Left renal cortex interstitium (tissue), 4 donors: ENCODE measurements around the gene ZCWPW1. TPM values are rescaled to one million over a fixed set of nuclear protein-coding genes. Genes with fewer than 3 reads are reported as not detected.
"Not testable (repeated sequence)": the region's sequence is repeated elsewhere in the genome, so short reads cannot be mapped to it uniquely, and the experiment has no call there.

ENCODE experiments used
- DNase-seq, 4 donors: peaks; one replicate each; pipeline ENCODE4 v3.0.0-alpha.2; 2013; ENCODE audit warnings: low read depth in 4 of 4, low spot score in 2 of 4, missing footprints in 1 of 4
- polyA plus RNA-seq, 4 donors: library from polyadenylated mRNA; unstranded; fragments of 120-200 nt; gene quantifications; one replicate each; pipeline ENCODE4 v1.2.1, GENCODE V29; 2013; ENCODE audit not compliant: insufficient read length in 4 of 4

Gene ZCWPW1
- polyA plus RNA-seq, 4 donors, result 4.6 to 7.7 (median 6.6) TPM

DNA sequence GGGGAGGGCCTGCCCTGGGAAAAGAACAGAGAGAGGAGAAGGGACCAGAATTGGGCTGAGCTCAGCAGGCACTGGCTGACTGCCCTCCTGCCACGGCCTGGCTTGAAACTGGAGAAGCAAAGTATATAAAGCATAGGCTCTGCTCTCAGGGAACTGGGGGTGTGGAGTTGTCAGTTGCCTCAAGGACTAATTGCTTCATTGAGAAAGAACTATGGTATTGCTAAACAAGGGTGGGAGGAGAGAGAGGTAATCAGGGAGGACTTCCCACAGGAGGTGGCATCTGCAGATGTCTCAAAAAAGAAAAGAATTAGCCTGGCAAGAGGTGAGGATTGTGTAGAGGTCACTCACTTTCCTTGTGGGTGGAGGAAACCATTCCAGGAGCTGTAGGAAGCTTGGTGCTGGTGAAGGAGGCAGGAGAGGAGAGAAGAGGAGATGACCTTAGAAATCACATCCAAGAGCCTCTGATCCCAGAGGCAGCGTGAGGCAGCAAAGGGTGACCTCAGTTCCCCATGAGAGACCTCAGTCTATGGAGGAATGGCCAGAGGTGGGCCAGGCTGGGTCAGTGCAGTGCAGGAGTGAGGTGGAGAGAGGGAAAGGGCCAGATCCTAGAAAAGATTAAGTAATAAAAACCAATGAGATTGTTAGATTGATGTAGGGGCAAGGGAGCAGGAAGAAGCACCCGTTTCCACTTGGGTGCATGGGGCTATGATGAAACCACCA, 68.2 kb downstream of the ZCWPW1 start:
- no peak for DNase-seq

DNA sequence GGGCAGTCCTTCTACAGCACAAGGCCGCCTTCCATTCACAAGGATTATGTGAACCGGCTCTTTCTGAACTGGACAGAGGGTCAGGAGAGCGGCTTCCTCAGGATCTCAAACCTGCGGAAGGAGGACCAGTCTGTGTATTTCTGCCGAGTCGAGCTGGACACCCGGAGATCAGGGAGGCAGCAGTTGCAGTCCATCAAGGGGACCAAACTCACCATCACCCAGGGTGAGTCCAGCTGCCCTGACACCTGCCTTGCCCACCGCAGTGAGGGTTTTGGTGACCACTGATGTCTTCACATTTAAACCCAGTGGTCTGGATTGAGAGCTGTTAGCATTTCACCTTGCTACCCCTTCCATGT, 69.7 kb downstream of the ZCWPW1 start:
- no peak for DNase-seq

DNA sequence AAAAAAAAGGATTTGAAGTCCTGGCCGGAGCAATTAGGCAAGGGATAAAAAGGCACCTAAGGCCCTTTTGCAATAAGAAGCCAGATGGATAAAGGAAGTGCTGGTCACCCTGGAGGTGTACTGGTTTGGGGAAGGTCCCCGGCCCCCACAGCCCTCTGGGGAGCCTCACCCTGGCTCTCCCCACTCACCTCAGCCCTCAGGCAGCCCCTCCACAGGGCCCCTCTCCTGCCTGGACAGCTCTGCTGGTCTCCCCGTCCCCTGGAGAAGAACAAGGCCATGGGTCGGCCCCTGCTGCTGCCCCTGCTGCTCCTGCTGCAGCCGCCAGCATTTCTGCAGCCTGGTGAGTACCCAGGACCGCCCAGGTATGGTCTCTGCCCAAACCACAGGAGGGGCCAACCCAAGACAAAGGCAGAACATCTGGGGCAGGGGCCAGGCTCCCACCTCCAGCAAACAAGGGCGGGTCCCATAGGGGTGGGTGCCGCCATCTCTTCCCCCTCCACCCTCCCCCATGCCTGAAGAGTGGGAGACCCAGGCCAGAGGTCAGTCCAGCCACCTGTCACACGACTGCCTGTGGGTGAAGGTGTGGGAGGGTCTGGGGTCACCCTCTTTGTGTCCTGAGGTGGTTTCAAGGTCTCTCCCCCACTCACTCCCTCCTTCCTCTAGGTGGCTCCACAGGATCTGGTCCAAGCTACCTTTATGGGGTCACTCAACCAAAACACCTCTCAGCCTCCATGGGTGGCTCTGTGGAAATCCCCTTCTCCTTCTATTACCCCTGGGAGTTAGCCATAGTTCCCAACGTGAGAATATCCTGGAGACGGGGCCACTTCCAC, 70.3 kb downstream of the ZCWPW1 start, which contains the start of gene PILRB:
PILRB (plus strand) TSS at position 91 of the 830 bp plus-strand sequence; CDS start at position 277, 186 bp downstream.
- DNase-seq, result no peak

DNA sequence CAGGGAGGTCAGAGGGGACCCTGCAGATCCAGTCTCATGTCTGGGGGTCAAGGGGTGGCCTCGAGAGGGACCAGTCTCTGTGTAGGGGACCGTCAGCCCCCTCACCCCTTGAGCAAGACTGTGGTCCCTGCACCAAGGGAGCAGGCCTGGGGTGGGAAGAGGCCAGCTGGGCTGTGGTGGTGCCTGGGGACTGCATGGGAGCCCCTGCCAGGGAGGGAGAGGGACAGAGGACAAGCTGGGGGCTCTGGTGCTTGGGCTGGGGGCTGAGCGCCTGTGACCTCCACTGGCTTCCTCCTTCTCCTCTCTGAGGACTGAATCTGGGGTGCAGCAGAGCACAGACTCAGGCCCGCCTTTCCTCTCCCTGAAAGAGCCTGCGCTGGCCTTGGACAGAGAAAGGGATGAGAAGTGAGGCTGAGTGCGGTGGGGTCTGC, 71.4 kb downstream of the ZCWPW1 start:
- DNase-seq, result no peak

DNA sequence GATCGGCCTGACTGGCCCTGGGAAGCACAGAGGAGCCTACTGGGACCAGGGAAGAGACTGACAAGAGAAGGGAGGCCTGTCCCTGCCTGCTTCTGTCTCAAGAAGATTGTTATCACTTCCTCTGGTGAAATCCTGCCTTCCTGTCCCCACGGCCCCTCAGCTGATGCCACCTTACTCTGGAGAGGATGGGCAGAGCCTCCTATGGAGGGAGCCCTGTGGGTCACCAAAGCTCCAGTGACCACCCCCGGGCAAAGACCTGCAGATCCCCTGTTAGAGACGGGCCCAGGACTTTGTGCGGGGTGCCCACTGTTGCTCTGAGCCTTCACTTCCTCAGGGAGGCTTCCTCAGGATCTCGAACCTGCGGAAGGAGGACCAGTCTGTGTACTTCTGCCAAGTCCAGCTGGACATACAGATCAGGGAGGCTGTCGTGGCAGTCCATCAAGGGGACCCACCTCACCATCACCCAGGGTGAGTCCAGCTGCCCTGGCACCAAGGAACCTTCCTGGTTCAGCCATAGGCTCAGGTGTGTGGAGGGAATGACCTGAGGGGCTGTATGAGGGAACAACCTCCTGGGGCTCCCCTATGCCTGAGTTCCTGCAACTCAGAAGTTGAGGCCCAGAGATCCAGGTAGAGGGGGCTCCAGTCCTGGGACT, 72.0 kb downstream of the ZCWPW1 start:
- no peak for DNase-seq

DNA sequence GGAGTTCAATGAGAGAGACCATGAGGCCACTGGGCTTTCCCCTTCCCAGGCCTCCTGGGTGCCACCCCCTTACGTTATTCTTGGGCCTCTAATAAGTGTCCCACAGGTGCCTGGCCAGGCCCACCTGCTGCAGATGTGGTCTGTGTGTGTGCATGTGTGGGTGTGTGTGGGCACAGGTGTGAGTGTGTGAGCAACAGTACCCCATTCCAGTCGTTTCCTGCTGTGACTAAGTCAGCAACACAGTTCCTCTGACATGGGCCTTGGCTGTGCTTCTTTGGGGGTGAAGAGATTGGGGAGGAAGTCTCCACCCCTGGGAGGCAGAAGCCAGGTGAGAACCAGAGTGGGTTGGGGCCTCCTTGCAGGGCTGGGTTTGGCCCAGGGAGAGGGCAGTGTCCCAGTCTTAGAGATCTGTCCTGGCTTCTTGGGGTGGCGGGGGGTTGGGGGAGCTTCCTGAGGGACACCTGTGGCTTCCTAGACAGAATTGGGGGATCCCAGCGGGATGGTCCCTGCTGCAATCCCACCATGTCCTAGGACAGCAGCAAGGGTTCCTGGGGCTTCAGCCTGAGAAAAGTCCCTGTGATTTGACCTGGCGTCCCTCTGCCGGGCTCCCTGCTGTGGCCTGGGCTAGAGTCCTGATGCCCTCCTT, 74.7 kb downstream of the ZCWPW1 start:
- no peak for DNase-seq

DNA sequence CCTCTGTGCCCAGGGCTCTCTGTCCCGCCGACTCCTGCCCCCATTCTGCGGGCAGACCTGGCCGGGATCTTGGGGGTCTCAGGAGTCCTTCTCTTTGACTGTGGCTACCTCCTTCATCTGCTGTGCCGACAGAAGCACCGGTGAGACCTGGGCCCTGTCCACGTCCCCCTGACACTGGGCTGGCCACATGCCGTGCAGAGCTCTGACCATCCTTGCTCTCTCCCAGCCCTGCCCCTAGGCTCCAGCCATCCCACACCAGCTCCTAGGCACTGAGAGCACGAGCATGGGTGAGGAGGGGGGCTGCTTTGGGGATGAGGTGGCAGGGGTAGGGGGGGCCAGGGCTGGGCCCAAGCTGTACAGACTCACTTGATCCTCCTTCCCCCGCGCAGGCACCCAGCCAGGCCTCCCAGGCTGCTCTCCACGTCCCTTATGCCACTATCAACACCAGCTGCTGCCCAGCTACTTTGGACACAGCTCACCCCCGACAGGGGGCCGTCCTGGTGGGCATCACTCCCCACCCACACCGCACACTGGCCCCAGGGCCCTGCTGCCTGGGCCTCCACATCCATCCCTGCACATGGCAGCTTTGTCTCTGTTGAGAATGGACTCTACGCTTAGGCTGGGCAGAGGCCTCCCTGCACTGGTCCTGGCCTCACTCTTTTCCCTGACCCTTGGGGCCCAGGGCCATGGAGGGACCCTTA, 75.4 kb downstream of the ZCWPW1 start:
- DNase-seq, result no peak

DNA sequence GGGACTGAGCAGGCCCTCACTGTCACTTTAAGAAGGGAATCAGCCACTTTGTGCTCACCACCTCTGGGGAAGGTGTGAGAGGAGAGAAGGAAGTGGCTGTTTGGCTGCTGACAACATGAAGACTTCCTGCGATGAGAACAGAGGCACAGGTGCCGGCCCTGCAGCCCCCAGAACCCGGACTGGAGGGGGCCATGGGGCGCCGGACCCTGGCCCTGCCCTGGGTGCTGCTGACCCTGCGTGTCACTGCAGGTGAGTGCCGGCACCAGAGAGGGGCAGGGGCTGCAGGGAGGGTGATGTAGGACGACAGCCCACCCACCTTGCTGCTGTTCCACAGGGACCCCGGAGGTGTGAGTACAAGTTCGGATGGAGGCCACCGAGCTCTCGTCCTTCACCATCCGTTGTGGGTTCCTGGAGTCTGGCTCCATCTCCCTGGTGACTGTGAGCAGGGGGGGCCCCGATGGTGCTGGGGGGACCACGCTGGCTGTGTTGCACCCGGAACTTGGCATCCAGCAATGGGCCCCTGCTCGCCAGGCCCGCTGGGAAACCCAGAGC, 76.2 kb downstream of the ZCWPW1 start:
- not testable (repeated sequence) for DNase-seq

DNA sequence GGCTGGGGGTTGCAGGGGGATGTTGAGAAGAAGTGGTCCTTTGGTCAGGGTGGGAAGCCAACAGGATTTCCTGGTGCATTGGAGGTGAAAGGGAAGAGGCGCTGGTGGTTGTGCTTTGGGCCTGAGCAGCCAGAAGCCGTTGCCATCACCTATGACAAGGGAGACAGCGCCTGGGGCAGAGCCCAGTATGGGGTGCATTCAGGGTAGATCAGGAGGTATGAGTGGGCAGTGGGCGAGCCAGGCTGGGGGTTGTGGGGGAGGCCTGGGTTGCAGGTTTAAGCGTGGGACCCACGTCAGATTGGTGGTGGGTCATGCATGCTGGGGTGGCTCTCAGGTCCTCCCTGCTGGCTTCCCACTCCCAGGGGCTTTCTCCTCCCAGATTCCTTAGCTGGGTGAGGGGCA, 76.8 kb downstream of the ZCWPW1 start:
- no peak for DNase-seq

Other genes with a start within 250 kb of the ZCWPW1 start
- gene PVRIG, start 208.8 kb downstream of the ZCWPW1 start, polyA plus RNA-seq, result 10 to 100 TPM in 1 of 4 donors, 1 to 10 TPM in 3; 1.7 to 12.5 (median 5.0) TPM
- gene SPDYE3, start 121.0 kb downstream of the ZCWPW1 start, polyA plus RNA-seq, result 1 to 10 TPM; 6.9 to 9.1 (median 7.1) TPM
- gene PILRB, start 70.6 kb downstream of the ZCWPW1 start, polyA plus RNA-seq, result 10 to 100 TPM; 20.6 to 64.3 (median 42.5) TPM
- gene PILRA, start 55.2 kb downstream of the ZCWPW1 start, polyA plus RNA-seq, result 1 to 10 TPM; 3.1 to 8.7 (median 5.8) TPM
- gene MEPCE, start 1.1 kb upstream of the ZCWPW1 start, polyA plus RNA-seq, result 10 to 100 TPM; 52.4 to 69.2 (median 56.7) TPM
- gene PPP1R35, start 7.8 kb upstream of the ZCWPW1 start, polyA plus RNA-seq, result 10 to 100 TPM; 15.4 to 28.1 (median 21.1) TPM
- gene SPACDR, start 35.6 kb upstream of the ZCWPW1 start, polyA plus RNA-seq, result 1 to 10 TPM in 2 of 4 donors, under 1 TPM in 2; 0.75 to 3.4 (median 1.3) TPM
- gene TSC22D4, start 50.5 kb upstream of the ZCWPW1 start, polyA plus RNA-seq, result 10 to 100 TPM; 32.3 to 61.0 (median 48.2) TPM
- 1 to 10 TPM; 1.8 to 3.7 (median 2.5) TPM for gene NYAP1, start 55.2 kb upstream of the ZCWPW1 start, polyA plus RNA-seq
- gene AGFG2, start 110.5 kb upstream of the ZCWPW1 start, polyA plus RNA-seq, result 10 to 100 TPM; 10.8 to 17.7 (median 14.3) TPM
- 10 to 100 TPM in 1 of 4 donors, 1 to 10 TPM in 3; 1.3 to 11.0 (median 4.6) TPM for gene SAP25, start 145.2 kb upstream of the ZCWPW1 start, polyA plus RNA-seq
- 10 to 100 TPM; 25.9 to 55.9 (median 47.4) TPM for gene LRCH4, start 157.4 kb upstream of the ZCWPW1 start, polyA plus RNA-seq
- gene FBXO24, start 157.6 kb upstream of the ZCWPW1 start, polyA plus RNA-seq, result 1 to 10 TPM; 1.6 to 3.2 (median 2.5) TPM
- 100 to 1,000 TPM in 3 of 4 donors, 10 to 100 TPM in 1; 97.8 to 184 (median 137) TPM for gene PCOLCE, start 173.7 kb upstream of the ZCWPW1 start, polyA plus RNA-seq
- 10 to 100 TPM; 22.9 to 35.8 (median 29.9) TPM for gene MOSPD3, start 183.8 kb upstream of the ZCWPW1 start, polyA plus RNA-seq
- 1 to 10 TPM in 2 of 4 donors, under 1 TPM in 2; 0.70 to 2.4 (median 1.1) TPM for gene TFR2, start 212.8 kb upstream of the ZCWPW1 start, polyA plus RNA-seq
- under 1 TPM in 1 of 4 donors, not detected in 3; 0.17 TPM for gene ACTL6B, start 227.7 kb upstream of the ZCWPW1 start, polyA plus RNA-seq
- gene GNB2, start 245.0 kb upstream of the ZCWPW1 start, polyA plus RNA-seq, result 100 to 1,000 TPM; 177 to 240 (median 204) TPM